Measurements from ENCODE around the gene CXCL3. TPM values are rescaled to one million over a fixed set of nuclear protein-coding genes. Genes with fewer than 3 reads are reported as not detected.
A peak's percentile ranks its signal among the peaks of the same experiment; 100 is the strongest.

CXCL3 gene
- total RNA-seq, 1 experiment from 2014 or later, result 2.1 TPM

GRCh38 chr4:74057588-74057987 lies 19.1 kb upstream of the CXCL3 start:
- in situ Hi-C loops (cut with HindIII; ENCODE audit: low pct_unique_long_range_greater_than_20kb, low sequenced_read_pairs), result no loop called here
- DNase-seq (ENCODE audit: low read depth, low spot score), result no peak

- in situ Hi-C loops (cut with HindIII; ENCODE audit: low pct_unique_long_range_greater_than_20kb, low sequenced_read_pairs), result no loop called here
- no peak for DNase-seq (ENCODE audit: low read depth, low spot score)
Measured at GRCh38 chr4:74056858-74057562, 18.5 kb upstream of the CXCL3 start.

- in situ Hi-C loops (cut with HindIII; ENCODE audit: low pct_unique_long_range_greater_than_20kb, low sequenced_read_pairs), result no loop called here
Measured at GRCh38 chr4:74056114-74056857, 17.8 kb upstream of the CXCL3 start.

GRCh38 chr4:74055498-74055897 lies 17.0 kb upstream of the CXCL3 start:
- in situ Hi-C loops (cut with HindIII; ENCODE audit: low pct_unique_long_range_greater_than_20kb, low sequenced_read_pairs), result no loop called here
- DNase-seq (ENCODE audit: low read depth, low spot score), result no peak

More at GRCh38 chr4:74056114-74056857, 17.8 kb upstream of the CXCL3 start:
- DNase-seq (ENCODE audit: low read depth, low spot score), result peak; percentile 34

GRCh38 chr4:74055096-74055495 lies 16.6 kb upstream of the CXCL3 start:
- DNase-seq (ENCODE audit: low read depth, low spot score), result no peak
- in situ Hi-C loops (cut with HindIII; ENCODE audit: low pct_unique_long_range_greater_than_20kb, low sequenced_read_pairs), result no loop called here

GRCh38 chr4:74054483-74055047 lies 16.1 kb upstream of the CXCL3 start:
- no peak for DNase-seq (ENCODE audit: low read depth, low spot score)
- in situ Hi-C loops (cut with HindIII; ENCODE audit: low pct_unique_long_range_greater_than_20kb, low sequenced_read_pairs), result no loop called here

GRCh38 chr4:74047152-74047551 lies 8.7 kb upstream of the CXCL3 start:
- no peak for DNase-seq (ENCODE audit: low read depth, low spot score)
- in situ Hi-C loops (cut with HindIII; ENCODE audit: low pct_unique_long_range_greater_than_20kb, low sequenced_read_pairs), result no loop called here

- in situ Hi-C loops (cut with HindIII; ENCODE audit: low pct_unique_long_range_greater_than_20kb, low sequenced_read_pairs), result no loop called here
Measured at GRCh38 chr4:74045772-74046171, 7.3 kb upstream of the CXCL3 start.

GRCh38 chr4:74045247-74045646 lies 6.8 kb upstream of the CXCL3 start:
- in situ Hi-C loops (cut with HindIII; ENCODE audit: low pct_unique_long_range_greater_than_20kb, low sequenced_read_pairs), result no loop called here
- DNase-seq (ENCODE audit: low read depth, low spot score), result no peak

More at GRCh38 chr4:74045772-74046171, 7.3 kb upstream of the CXCL3 start:
- no peak for DNase-seq (ENCODE audit: low read depth, low spot score)

GRCh38 chr4:74044677-74045076 lies 6.2 kb upstream of the CXCL3 start:
- DNase-seq (ENCODE audit: low read depth, low spot score), result no peak
- in situ Hi-C loops (cut with HindIII; ENCODE audit: low pct_unique_long_range_greater_than_20kb, low sequenced_read_pairs), result no loop called here

GRCh38 chr4:74042681-74043080 lies 4.2 kb upstream of the CXCL3 start:
- in situ Hi-C loops (cut with HindIII; ENCODE audit: low pct_unique_long_range_greater_than_20kb, low sequenced_read_pairs), result no loop called here
- no peak for DNase-seq (ENCODE audit: low read depth, low spot score)

- no peak for DNase-seq (ENCODE audit: low read depth, low spot score)
- in situ Hi-C loops (cut with HindIII; ENCODE audit: low pct_unique_long_range_greater_than_20kb, low sequenced_read_pairs), result no loop called here
Measured at GRCh38 chr4:74041418-74041817, 2.9 kb upstream of the CXCL3 start.

- peak; percentile 33 for DNase-seq (ENCODE audit: low read depth, low spot score)
Measured at GRCh38 chr4:74039315-74039763, 850 bp upstream of the CXCL3 start.

GRCh38 chr4:74038086-74038424 lies 434 bp downstream of the CXCL3 start:
- DNase-seq (ENCODE audit: low read depth, low spot score), result no peak
- in situ Hi-C loops (cut with HindIII; ENCODE audit: low pct_unique_long_range_greater_than_20kb, low sequenced_read_pairs), result no loop called here

More at GRCh38 chr4:74039315-74039763, 850 bp upstream of the CXCL3 start:
- in situ Hi-C loops (cut with HindIII; ENCODE audit: low pct_unique_long_range_greater_than_20kb, low sequenced_read_pairs), result no loop called here

- DNase-seq (ENCODE audit: low read depth, low spot score), result no peak
- in situ Hi-C loops (cut with HindIII; ENCODE audit: low pct_unique_long_range_greater_than_20kb, low sequenced_read_pairs), result no loop called here
Measured at GRCh38 chr4:74037076-74037955, 1.2 kb downstream of the CXCL3 start.

GRCh38 chr4:74033739-74034138 lies 4.8 kb downstream of the CXCL3 start:
- DNase-seq (ENCODE audit: low read depth, low spot score), result no peak
- in situ Hi-C loops (cut with HindIII; ENCODE audit: low pct_unique_long_range_greater_than_20kb, low sequenced_read_pairs), result no loop called here

- DNase-seq (ENCODE audit: low read depth, low spot score), result peak; percentile 37
- in situ Hi-C loops (cut with HindIII; ENCODE audit: low pct_unique_long_range_greater_than_20kb, low sequenced_read_pairs), result no loop called here
Measured at GRCh38 chr4:74032064-74032463, 6.4 kb downstream of the CXCL3 start.

GRCh38 chr4:74031576-74031975 lies 6.9 kb downstream of the CXCL3 start:
- no peak for DNase-seq (ENCODE audit: low read depth, low spot score)
- in situ Hi-C loops (cut with HindIII; ENCODE audit: low pct_unique_long_range_greater_than_20kb, low sequenced_read_pairs), result no loop called here
